GM13976 (cell line): ENCODE data around the gene MYCBPAP.

Experiments used
- DNase-seq: peaks from one replicate; pipeline ENCODE4 v3.0.0; 2012; ENCODE audit warnings: low spot score
- CTCF ChIP-seq: IDR thresholded peaks from 2 replicates; pipeline ENCODE4 v1.5.1; 2012; ENCODE audit warnings: borderline replicate concordance, mild to moderate bottlenecking; ENCODE audit not compliant: insufficient read depth; ENCODE audit errors: extremely low read depth, missing control alignments, control extremely low read depth
- in situ Hi-C: fragments of 300-500 bp; cut with MboI; formaldehyde crosslinking; loops from one replicate; pipeline ENCODE4 v1.12.0; 2022; ENCODE audit warnings: low sequenced_read_pairs, mixed read lengths, inconsistent platforms; ENCODE audit not compliant: unreplicated experiment

The MYCBPAP gene

DNA sequence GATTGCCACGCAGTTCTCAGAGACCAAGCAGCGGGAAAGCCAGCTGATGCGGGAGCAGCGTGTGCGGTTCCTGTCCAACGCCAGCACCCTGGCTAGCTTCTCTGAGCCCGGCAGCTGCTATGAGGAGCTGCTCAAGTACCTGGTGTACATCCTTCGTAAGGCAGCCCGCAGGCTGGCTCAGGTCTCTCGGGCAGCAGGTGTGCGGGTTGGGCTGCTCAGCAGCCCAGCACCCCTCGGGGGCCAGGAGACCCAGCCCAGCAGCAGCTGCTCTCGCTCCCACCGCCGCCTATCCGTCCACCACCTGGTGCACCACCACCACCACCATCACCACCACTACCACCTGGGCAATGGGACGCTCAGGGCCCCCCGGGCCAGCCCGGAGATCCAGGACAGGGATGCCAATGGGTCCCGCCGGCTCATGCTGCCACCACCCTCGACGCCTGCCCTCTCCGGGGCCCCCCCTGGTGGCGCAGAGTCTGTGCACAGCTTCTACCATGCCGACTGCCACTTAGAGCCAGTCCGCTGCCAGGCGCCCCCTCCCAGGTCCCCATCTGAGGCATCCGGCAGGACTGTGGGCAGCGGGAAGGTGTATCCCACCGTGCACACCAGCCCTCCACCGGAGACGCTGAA is 67.5 kb downstream of the MYCBPAP start:
- no peak for DNase-seq
- no peak for TF ChIP-seq CTCF
- in situ Hi-C loops = no loop called here

GRCh38 chr17:50576864-50577263 is 68.6 kb downstream of the MYCBPAP start:
- no peak for TF ChIP-seq CTCF
- in situ Hi-C loops = no loop called here
- no peak for DNase-seq

GRCh38 chr17:50577451-50577954 is 69.3 kb downstream of the MYCBPAP start:
- no peak for DNase-seq
- TF ChIP-seq CTCF = no peak
- in situ Hi-C loops = no loop called here

GRCh38 chr17:50578173-50578572 is 69.9 kb downstream of the MYCBPAP start:
- DNase-seq = no peak
- in situ Hi-C loops = no loop called here
- TF ChIP-seq CTCF = no peak

GRCh38 chr17:50579399-50579798 is 71.2 kb downstream of the MYCBPAP start:
- in situ Hi-C loops = no loop called here
- no peak for TF ChIP-seq CTCF

GRCh38 chr17:50580646-50581045 is 72.4 kb downstream of the MYCBPAP start:
- no peak for DNase-seq
- in situ Hi-C loops = no loop called here
- TF ChIP-seq CTCF = no peak

More at GRCh38 chr17:50579399-50579798, 71.2 kb downstream of the MYCBPAP start:
- no peak for DNase-seq
